Heart right ventricle (tissue), 16 donors: ENCODE measurements around the gene GABPA. TPM values are rescaled to one million over a fixed set of nuclear protein-coding genes. Genes with fewer than 3 reads are reported as not detected.

ENCODE experiments used
- ATAC-seq, 8 donors: fragments of 200-7000 bp; cut with Tn5 transposase; one replicate each; pipeline ENCODE4 v1.9.1; 2020; ENCODE audit warnings: mild to moderate bottlenecking in 8 of 8, moderate library complexity in 8 of 8, moderate number of reproducible peaks in 1 of 8
- DNase-seq, 2 donors: peaks; one replicate each; pipeline ENCODE4 v3.0.0-alpha.2; 2020
- H3K27ac ChIP-seq, 10 donors: fragments of 200-600 bp; sonication (generic) in 2 of 10; one replicate each; pipeline versions ENCODE4 v1.5.0 to v1.8.0; 2020 to 2022; ENCODE audit warnings: mild to moderate bottlenecking in 3 of 10
- H3K27me3 ChIP-seq, 7 donors: fragments of 200-600 bp; one replicate each; pipeline ENCODE4 v1.8.0; 2021 to 2022; ENCODE audit warnings: mild to moderate bottlenecking in 2 of 7
- H3K36me3 ChIP-seq, 9 donors: fragments of 200-600 bp; sonication (generic) in 1 of 9; one replicate each; pipeline versions ENCODE4 v1.5.0 to v1.8.0; 2020 to 2022; ENCODE audit warnings: mild to moderate bottlenecking in 2 of 9
- H3K4me1 ChIP-seq, 9 donors: fragments of 200-600 bp; sonication (generic) in 1 of 9; one replicate each; pipeline versions ENCODE4 v1.5.0 to v1.8.0; 2020 to 2022; ENCODE audit warnings: mild to moderate bottlenecking in 4 of 9
- H3K4me3 ChIP-seq, 10 donors: fragments of 200-600 bp; sonication (generic) in 2 of 10; one replicate each; pipeline versions ENCODE4 v1.5.0 to v1.8.0; 2020 to 2022; ENCODE audit warnings: mild to moderate bottlenecking in 7 of 10, moderate library complexity in 2 of 10
- H3K9me3 ChIP-seq, 11 donors: fragments of 200-600 bp in 10 of 11; sonication (generic) in 2 of 11; one replicate each; pipeline versions ENCODE4 v1.5.0 to v1.8.0; 2013 to 2022; ENCODE audit warnings: mild to moderate bottlenecking in 2 of 11, control low read depth in 1 of 11, moderate library complexity in 1 of 11
- WGBS, 2 donors: extraction: QIAGEN DNeasy Blood & Tissue Kit; methylation state at CpG; one replicate each; pipeline ENCODE4 v1.1.7; 2013; ENCODE audit warnings: inconsistent platforms in 1 of 2; 5-methylcytosine and 5-hydroxymethylcytosine counted together
- intact Hi-C, 10 donors: fragments of 100-400 bp; cut with DNase I; formaldehyde crosslinking; loops; one replicate each; pipeline versions ENCODE4 v1.11.1 to v1.14.2; 2022
- polyA plus RNA-seq, 2 donors: library from polyadenylated mRNA; stranded (reverse); fragments of 200-250 nt; gene quantifications; one replicate each; pipeline ENCODE4 v1.2.3, GENCODE V29; 2013
- total RNA-seq, 10 donors: library from RNA; stranded (reverse); fragmentation: NEBNext Ultra II Directional in 3 of 10; extraction: Animal tissue kit (Norgen Biotek cat#: 25700) in 3 of 10; gene quantifications; one replicate each; pipeline versions ENCODE4 v1.2.1 to v1.2.4, GENCODE V29; 2021 to 2023
- TF ChIP-seq, protein P1 (sequence below), 9 donors: fragments of 200-600 bp; sonication (generic) in 2 of 9; IDR thresholded peaks; one replicate each; pipeline versions ENCODE4 v1.5.0 to v1.8.0; 2021 to 2022; ENCODE audit warnings: antibody characterized with exemption in 9 of 9, mild to moderate bottlenecking in 5 of 9, moderate library complexity in 1 of 9
- donor health status: Arrhythmogenic right ventricular cardiomyopathy.
- donor health status: ischemic (EF 13 %, LVEDD 7.1; RV severe dilation, severe dysfunction).
- donor health status: healthy with polysubstance abuse.
- donor health status: DM: no; HTN: yes; CAD: no.
- donor health status: DM: no; HTN: no; CAD: no.
- donor health status: ischemic (EF 25% LVEDD 6.9; RV normal size, moderate dysfunction).
- donor health status: ischemic (EF 25% LVEDD 5.7; RV mildly dilated, moderate dysfunction).
- donor health status: healthy.
- donor health status: DM: yes; HTN: yes; CAD: no.
- donor health status: Ischemic cardiomyopathy.
- donor health status: ischemic (EF 35%, LVEDD 5.7; RV mildly dilated, moderate dysfunction).
- donor health status: nonischemic (EF 11% LVEDD 7.7; RV severe dilation, severe dysfunction).
- donor health status: DM: yes; HTN: yes; CAD: no.
- donor health status: PGD.
- donor health status: ischemic (EF 29% LVEDD 5.4; RV normal size, mild dysfunction).
- donor health status: nonischemic (EF 23%, LVEDD 6.1; RV moderate dilation, normal function).

The GABPA gene
- total and polyA plus RNA-seq, 12 donors = 5.1 to 18.4 (median 14.0) TPM

DNA sequence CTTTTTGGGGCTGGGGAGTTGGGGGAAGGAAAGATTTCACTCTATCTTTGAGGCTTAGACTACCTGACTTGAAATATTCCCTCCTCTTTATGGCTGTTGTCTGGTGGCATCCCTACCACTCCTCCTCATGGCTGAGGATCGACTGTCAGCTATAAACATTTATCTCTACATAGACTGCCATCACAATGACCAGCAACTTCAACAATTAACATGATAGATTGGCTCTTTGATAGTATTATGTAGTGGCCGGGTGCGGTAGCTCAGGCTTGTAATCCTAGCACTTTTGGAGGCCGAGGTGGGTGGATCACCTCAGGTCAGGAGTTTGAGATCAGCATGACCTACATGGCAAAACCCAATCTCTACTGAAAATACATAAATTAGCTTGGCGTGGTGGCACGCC, 72.4 kb downstream of the GABPA start:
- Histone ChIP-seq H3K4me1 (no peaks in the 10 kb centered on the region), H3K27ac (no peak overlapping the region), H3K27me3 (no peaks in the 10 kb centered on the region), H3K36me3 (no peaks in the 10 kb centered on the region), H3K9me3 (no peaks in the 10 kb centered on the region), H3K4me3 (no peak overlapping the region)
- 76 to 89% methylated on average over 6 of the region's 6 CpGs for WGBS, 2 donors
- TF ChIP-seq, protein P1, sequence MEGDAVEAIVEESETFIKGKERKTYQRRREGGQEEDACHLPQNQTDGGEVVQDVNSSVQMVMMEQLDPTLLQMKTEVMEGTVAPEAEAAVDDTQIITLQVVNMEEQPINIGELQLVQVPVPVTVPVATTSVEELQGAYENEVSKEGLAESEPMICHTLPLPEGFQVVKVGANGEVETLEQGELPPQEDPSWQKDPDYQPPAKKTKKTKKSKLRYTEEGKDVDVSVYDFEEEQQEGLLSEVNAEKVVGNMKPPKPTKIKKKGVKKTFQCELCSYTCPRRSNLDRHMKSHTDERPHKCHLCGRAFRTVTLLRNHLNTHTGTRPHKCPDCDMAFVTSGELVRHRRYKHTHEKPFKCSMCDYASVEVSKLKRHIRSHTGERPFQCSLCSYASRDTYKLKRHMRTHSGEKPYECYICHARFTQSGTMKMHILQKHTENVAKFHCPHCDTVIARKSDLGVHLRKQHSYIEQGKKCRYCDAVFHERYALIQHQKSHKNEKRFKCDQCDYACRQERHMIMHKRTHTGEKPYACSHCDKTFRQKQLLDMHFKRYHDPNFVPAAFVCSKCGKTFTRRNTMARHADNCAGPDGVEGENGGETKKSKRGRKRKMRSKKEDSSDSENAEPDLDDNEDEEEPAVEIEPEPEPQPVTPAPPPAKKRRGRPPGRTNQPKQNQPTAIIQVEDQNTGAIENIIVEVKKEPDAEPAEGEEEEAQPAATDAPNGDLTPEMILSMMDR (IDR thresholded peaks at IDR 0.05) = no peak
- DNase-seq (no peak), ATAC-seq (no peak)
- intact Hi-C loops = loop anchor here in 2 of 10 donors (10.0 kb wide), 1 partner anchor 202 kb away; the partner anchor contains the start of gene MRPL39 (in 2 of the 2)

DNA sequence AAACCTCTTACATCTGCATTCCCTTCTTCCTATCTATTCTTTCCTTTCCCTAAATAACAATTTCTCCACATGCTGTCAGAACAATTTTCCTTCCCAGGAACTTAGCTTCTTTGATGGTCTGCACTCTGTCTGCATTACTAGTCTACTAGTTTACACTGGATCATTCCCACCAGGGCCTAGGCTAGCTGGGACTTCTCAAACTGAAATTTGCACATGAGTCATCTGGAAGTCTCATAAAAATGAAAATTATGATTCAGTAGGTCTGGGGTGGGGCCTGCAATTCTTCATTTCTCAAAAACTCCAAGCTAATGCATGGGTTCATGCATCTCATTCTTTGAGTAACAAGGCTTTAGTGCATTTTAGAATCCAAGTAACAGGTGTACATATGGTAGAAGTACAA, 74.2 kb downstream of the GABPA start:
- intact Hi-C loops = loop anchor here in 2 of 10 donors (10.0 kb wide), 1 partner anchor 204 kb away; the partner anchor contains the start of gene MRPL39 (in 2 of the 2)
- no peak overlapping the region for H3K4me3 ChIP-seq

DNA sequence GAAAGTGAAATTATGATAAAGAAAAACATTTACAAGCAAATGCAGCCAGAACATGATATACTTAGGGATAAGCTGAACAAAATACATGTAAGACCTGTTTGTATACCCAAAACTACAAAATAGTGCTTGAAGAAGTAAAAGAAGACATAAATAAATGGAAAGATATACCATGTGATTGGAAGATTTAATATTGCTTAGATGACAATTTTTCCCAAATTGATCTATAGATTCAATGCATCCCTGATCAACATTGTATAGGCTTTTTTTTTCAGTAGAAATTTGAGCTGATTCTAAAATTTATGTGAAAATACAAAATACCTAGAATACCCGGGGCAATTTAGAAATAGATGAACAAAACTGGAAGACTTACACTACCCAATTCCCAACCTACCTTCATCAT, 76.4 kb downstream of the GABPA start:
- Histone ChIP-seq H3K27me3 (no peaks in the 10 kb centered on the region), H3K4me3 (no peak overlapping the region), H3K9me3 (no peaks in the 10 kb centered on the region), H3K27ac (no peak overlapping the region), H3K4me1 (no peaks in the 10 kb centered on the region), H3K36me3 (no peaks in the 10 kb centered on the region)
- intact Hi-C loops = no loop called here
- WGBS, 2 donors = 97% methylated on average over 1 of the region's 1 CpG
- DNase-seq = no peak
- ATAC-seq = no peak
- TF ChIP-seq, protein P1 (IDR thresholded peaks at IDR 0.05) = no peak

More for the DNA sequence above, 74.2 kb downstream of the GABPA start:
- TF ChIP-seq, protein P1 (IDR thresholded peaks at IDR 0.05) = no peak
- Histone ChIP-seq H3K36me3 (no peaks in the 10 kb centered on the region), H3K9me3 (no peaks in the 10 kb centered on the region), H3K27ac (no peak overlapping the region), H3K4me1 (no peaks in the 10 kb centered on the region), H3K27me3 (no peaks in the 10 kb centered on the region)
- DNase-seq = no peak
- no peak for ATAC-seq

DNA sequence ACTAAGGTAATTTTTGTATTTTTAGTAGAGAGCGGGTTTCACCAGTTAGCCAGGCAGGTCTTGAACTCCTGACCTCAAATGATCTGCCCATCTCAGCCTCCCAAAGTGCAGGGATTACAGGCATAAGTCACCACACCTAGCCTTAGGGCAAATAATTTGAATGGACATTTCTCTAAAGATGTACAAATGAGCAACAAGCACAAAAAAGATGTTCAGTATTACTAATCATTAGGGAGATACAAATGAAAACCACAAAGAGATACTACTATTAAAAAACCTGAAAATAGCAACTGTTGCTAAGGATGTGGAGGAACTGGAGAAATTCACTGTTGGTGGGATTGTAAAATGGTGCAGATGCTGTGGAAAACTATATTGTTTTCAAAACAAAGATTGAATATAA, 79.1 kb downstream of the GABPA start:
- TF ChIP-seq, protein P1 (IDR thresholded peaks at IDR 0.05) = no peak
- H3K27me3 ChIP-seq = no peaks in the 10 kb centered on the region
- H3K27ac ChIP-seq = no peak overlapping the region
- DNase-seq (no peak), ATAC-seq (no peak)
- H3K4me1 ChIP-seq = peaks cover 0 to 6% (median 0%) of the 10 kb centered on the region in 9 donors
- no peaks in the 10 kb centered on the region for H3K36me3 ChIP-seq
- 97 to 98% methylated on average over 1 of the region's 1 CpG for WGBS, 2 donors
- no peaks in the 10 kb centered on the region for H3K9me3 ChIP-seq
- intact Hi-C loops = no loop called here
- no peak overlapping the region for H3K4me3 ChIP-seq
